WTC11 (cell line): ENCODE measurements around the gene ZNF648. TPM values are rescaled to one million over a fixed set of nuclear protein-coding genes. Genes with fewer than 3 reads are reported as not detected.

Experiments used
- ATAC-seq: fragments of 200-7000 bp; cut with Tn5 transposase; 2 replicates; pipeline ENCODE4 v1.10.0; 2021; ENCODE audit warnings: mild to moderate bottlenecking, moderate library complexity
- CTCF ChIA-PET: fragments of 300-600 bp; sonication (Branson Sonifier 250); formaldehyde crosslinking; loops from one replicate; lab custom pipeline; 2021; ENCODE audit warnings: antibody characterized with exemption; lab: Charles Lee
- POLR2A ChIA-PET: fragments of 350-600 bp; sonication (Branson Sonifier 250); formaldehyde crosslinking; loops from one replicate; lab custom pipeline; 2021; ENCODE audit warnings: antibody characterized with exemption; lab: Charles Lee
- DNase-seq: peaks from one replicate; pipeline ENCODE4 v3.0.0; 2021; ENCODE audit warnings: low spot score
- H3K27ac Mint-ChIP-seq: 2 replicates; pipeline ENCODE4 v1.8.0; 2021; ENCODE audit warnings: mixed read lengths
- H3K27me3 Mint-ChIP-seq: 2 replicates; pipeline ENCODE4 v1.8.0; 2021; ENCODE audit warnings: low read depth, mild to moderate bottlenecking, moderate library complexity, mixed read lengths
- H3K36me3 Mint-ChIP-seq: 2 replicates; pipeline ENCODE4 v1.8.0; 2021; ENCODE audit warnings: mixed read lengths
- H3K4me1 Mint-ChIP-seq: 2 replicates; pipeline ENCODE4 v1.8.0; 2022; ENCODE audit warnings: mixed read lengths
- H3K4me3 Mint-ChIP-seq: 2 replicates; pipeline ENCODE4 v1.8.0; 2021; ENCODE audit warnings: mild to moderate bottlenecking, moderate library complexity, mixed read lengths
- H3K9me3 Mint-ChIP-seq: 2 replicates; pipeline ENCODE4 v1.8.0; 2021; ENCODE audit warnings: mixed read lengths
- AR ChIP-seq: fragments of 250-450 bp; sonication (Bioruptor Pico); IDR thresholded peaks from 2 replicates; pipeline ENCODE4 v1.9.0; 2021; ENCODE audit warnings: mild to moderate bottlenecking
- ATF6 ChIP-seq: sonication (generic); formaldehyde crosslinking; IDR thresholded peaks from 2 replicates; pipeline ENCODE4 v1.8.1; 2023; ENCODE audit warnings: mild to moderate bottlenecking, missing genetic modification reagents
- CREB1 ChIP-seq: sonication (generic); formaldehyde crosslinking; IDR thresholded peaks from 2 replicates; pipeline ENCODE4 v1.8.0; 2023; ENCODE audit warnings: mild to moderate bottlenecking, missing genetic modification reagents
- FOXK1 ChIP-seq: sonication (generic); formaldehyde crosslinking; IDR thresholded peaks from 2 replicates; pipeline ENCODE4 v1.8.0; 2022; ENCODE audit warnings: mild to moderate bottlenecking, moderate library complexity, missing genetic modification reagents
- KAT7 ChIP-seq: sonication (generic); formaldehyde crosslinking; IDR thresholded peaks from 2 replicates; pipeline ENCODE4 v1.8.1; 2023; ENCODE audit warnings: missing genetic modification reagents, mild to moderate bottlenecking, borderline replicate concordance
- MAX ChIP-seq: sonication (generic); formaldehyde crosslinking; IDR thresholded peaks from 2 replicates; pipeline ENCODE4 v1.8.0; 2022; ENCODE audit warnings: mild to moderate bottlenecking, missing genetic modification reagents
- NR2C2 ChIP-seq: sonication (generic); formaldehyde crosslinking; IDR thresholded peaks from 2 replicates; pipeline ENCODE4 v1.8.0; 2022; ENCODE audit warnings: mild to moderate bottlenecking, missing genetic modification reagents
- SOX15 ChIP-seq: fragments of 250-450 bp; sonication (Bioruptor Pico); IDR thresholded peaks from 2 replicates; pipeline ENCODE4 v1.9.0; 2021; ENCODE audit warnings: mild to moderate bottlenecking
- SP1 ChIP-seq: sonication (generic); formaldehyde crosslinking; conservative IDR thresholded peaks from 2 replicates; pipeline ENCODE4 v1.8.1; 2022; ENCODE audit warnings: missing genetic modification reagents
- TCF7 ChIP-seq: sonication (generic); formaldehyde crosslinking; IDR thresholded peaks from 2 replicates; pipeline ENCODE4 v1.8.0; 2022; ENCODE audit warnings: mild to moderate bottlenecking, low read depth, missing genetic modification reagents, moderate library complexity
- USF1 ChIP-seq: sonication (generic); formaldehyde crosslinking; IDR thresholded peaks from 2 replicates; pipeline ENCODE4 v1.8.0; 2022; ENCODE audit warnings: mild to moderate bottlenecking, missing genetic modification reagents
- ZNF532 ChIP-seq: fragments of 250-450 bp; sonication (Bioruptor Pico); IDR thresholded peaks from 2 replicates; pipeline ENCODE4 v1.9.0; 2021; ENCODE audit warnings: mild to moderate bottlenecking, borderline replicate concordance
- total RNA-seq: library from RNA; stranded (reverse); gene quantifications from 3 replicates; pipeline ENCODE4 v1.2.3, GENCODE V29; 2021
- TF ChIP-seq, protein P1 (sequence below): fragments of 250-450 bp; sonication (Bioruptor Pico); IDR thresholded peaks from 2 replicates; pipeline ENCODE4 v2.1.2; 2022; ENCODE audit warnings: mild to moderate bottlenecking, moderate library complexity
- TF ChIP-seq, protein P2 (sequence below): sonication (generic); formaldehyde crosslinking; IDR thresholded peaks from 2 replicates; pipeline ENCODE4 v1.8.1; 2022; ENCODE audit warnings: low read depth, missing genetic modification reagents, borderline replicate concordance
- TF ChIP-seq, protein P3 (sequence below): sonication (generic); formaldehyde crosslinking; IDR thresholded peaks from 2 replicates; pipeline ENCODE4 v1.8.0; 2022; ENCODE audit warnings: missing genetic modification reagents

The ZNF648 gene
- total RNA-seq, 1 experiment from 2014 or later, result 0.17 TPM

DNA sequence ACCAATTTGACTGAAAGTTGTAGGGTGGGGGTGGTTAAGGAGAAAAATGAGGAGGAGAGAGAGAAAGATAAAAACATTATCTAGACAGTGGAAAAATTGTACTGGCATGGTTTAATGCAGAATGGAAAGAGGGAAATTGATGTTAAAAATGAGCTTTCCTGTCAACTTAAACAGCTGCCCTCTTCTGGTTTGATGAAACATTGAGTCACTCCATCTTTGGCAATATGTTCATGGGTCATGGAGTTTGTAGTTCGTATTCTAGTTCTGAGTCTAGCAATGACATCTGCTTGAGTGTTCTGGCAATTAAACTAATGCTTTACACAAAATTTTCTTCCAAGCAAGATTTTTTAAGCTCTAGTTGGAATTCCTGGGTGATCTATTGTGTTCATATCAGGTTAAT lies 9.6 kb downstream of the ZNF648 start:
- POLR2A ChIA-PET, result no interaction called here
- Mint-ChIP-seq H3K27ac (no peak overlapping the region), H3K36me3 (peaks cover under 1% of the 10 kb centered on the region), H3K4me3 (no peak overlapping the region), H3K9me3 (peaks cover 12% of the 10 kb centered on the region), H3K4me1 (no peaks in the 10 kb centered on the region), H3K27me3 (peaks cover 16% of the 10 kb centered on the region)
- CTCF ChIA-PET, result interaction anchor here (1.1 to 2.1 kb wide), 4 partner anchors 29 to 627 kb away, joined by 4 to 10 read pairs (median 7); no protein-coding TSS in a partner anchor
- ATAC-seq, result no peak
- no peak for DNase-seq
- TF ChIP-seq CREB1 (CRISPR knock-in tag) (no peak), SOX15 (CRISPR knock-in tag) (no peak), ZNF532 (CRISPR knock-in tag) (no peak), TCF7 (CRISPR knock-in tag) (no peak), MAX (no peak), KAT7 (CRISPR knock-in tag) (no peak), NR2C2 (CRISPR knock-in tag) (no peak), FOXK1 (CRISPR knock-in tag) (no peak), AR (CRISPR knock-in tag) (no peak), ATF6 (CRISPR knock-in tag) (no peak), SP1 (CRISPR knock-in tag) (no peak), USF1 (CRISPR knock-in tag) (no peak)
- TF ChIP-seq, protein P1, sequence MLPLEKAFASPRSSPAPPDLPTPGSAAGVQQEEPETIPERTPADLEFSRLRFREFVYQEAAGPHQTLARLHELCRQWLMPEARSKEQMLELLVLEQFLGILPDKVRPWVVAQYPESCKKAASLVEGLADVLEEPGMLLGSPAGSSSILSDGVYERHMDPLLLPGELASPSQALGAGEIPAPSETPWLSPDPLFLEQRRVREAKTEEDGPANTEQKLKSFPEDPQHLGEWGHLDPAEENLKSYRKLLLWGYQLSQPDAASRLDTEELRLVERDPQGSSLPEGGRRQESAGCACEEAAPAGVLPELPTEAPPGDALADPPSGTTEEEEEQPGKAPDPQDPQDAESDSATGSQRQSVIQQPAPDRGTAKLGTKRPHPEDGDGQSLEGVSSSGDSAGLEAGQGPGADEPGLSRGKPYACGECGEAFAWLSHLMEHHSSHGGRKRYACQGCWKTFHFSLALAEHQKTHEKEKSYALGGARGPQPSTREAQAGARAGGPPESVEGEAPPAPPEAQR (CRISPR knock-in tag), result no peak
- TF ChIP-seq, protein P2, sequence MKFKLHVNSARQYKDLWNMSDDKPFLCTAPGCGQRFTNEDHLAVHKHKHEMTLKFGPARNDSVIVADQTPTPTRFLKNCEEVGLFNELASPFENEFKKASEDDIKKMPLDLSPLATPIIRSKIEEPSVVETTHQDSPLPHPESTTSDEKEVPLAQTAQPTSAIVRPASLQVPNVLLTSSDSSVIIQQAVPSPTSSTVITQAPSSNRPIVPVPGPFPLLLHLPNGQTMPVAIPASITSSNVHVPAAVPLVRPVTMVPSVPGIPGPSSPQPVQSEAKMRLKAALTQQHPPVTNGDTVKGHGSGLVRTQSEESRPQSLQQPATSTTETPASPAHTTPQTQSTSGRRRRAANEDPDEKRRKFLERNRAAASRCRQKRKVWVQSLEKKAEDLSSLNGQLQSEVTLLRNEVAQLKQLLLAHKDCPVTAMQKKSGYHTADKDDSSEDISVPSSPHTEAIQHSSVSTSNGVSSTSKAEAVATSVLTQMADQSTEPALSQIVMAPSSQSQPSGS (CRISPR knock-in tag), result no peak
- TF ChIP-seq, protein P3, sequence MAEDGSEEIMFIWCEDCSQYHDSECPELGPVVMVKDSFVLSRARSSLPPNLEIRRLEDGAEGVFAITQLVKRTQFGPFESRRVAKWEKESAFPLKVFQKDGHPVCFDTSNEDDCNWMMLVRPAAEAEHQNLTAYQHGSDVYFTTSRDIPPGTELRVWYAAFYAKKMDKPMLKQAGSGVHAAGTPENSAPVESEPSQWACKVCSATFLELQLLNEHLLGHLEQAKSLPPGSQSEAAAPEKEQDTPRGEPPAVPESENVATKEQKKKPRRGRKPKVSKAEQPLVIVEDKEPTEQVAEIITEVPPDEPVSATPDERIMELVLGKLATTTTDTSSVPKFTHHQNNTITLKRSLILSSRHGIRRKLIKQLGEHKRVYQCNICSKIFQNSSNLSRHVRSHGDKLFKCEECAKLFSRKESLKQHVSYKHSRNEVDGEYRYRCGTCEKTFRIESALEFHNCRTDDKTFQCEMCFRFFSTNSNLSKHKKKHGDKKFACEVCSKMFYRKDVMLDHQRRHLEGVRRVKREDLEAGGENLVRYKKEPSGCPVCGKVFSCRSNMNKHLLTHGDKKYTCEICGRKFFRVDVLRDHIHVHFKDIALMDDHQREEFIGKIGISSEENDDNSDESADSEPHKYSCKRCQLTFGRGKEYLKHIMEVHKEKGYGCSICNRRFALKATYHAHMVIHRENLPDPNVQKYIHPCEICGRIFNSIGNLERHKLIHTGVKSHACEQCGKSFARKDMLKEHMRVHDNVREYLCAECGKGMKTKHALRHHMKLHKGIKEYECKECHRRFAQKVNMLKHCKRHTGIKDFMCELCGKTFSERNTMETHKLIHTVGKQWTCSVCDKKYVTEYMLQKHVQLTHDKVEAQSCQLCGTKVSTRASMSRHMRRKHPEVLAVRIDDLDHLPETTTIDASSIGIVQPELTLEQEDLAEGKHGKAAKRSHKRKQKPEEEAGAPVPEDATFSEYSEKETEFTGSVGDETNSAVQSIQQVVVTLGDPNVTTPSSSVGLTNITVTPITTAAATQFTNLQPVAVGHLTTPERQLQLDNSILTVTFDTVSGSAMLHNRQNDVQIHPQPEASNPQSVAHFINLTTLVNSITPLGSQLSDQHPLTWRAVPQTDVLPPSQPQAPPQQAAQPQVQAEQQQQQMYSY, result no peak
